Kidney (tissue), 14 donors: ENCODE results near the gene PAQR3. TPM values are rescaled to one million over a fixed set of nuclear protein-coding genes. Genes with fewer than 3 reads are reported as not detected.

Experiments
- DNase-seq, 5 donors: peaks; one replicate each; pipeline ENCODE4 v3.0.0-alpha.2; 2013 to 2020
- FAIRE-seq: peaks from 2 replicates; lab custom pipeline; 2012; peaks lifted over from hg19 to GRCh38; lab: Jason Lieb, UNC
- H3K27ac ChIP-seq, 2 donors: one replicate each; pipeline ENCODE4 v1.7.0; 2013; ENCODE audit warnings: low read depth in 2 of 2, low read length in 2 of 2, inconsistent platforms in 1 of 2
- H3K27me3 ChIP-seq: one replicate; pipeline ENCODE4 v1.7.1; 2013; ENCODE audit warnings: low read length, inconsistent platforms; ENCODE audit not compliant: control insufficient read depth, insufficient read depth
- H3K36me3 ChIP-seq, 3 donors: one replicate each; pipeline versions ENCODE4 v1.7.0 to v1.7.1; 2013; ENCODE audit warnings: low read length in 3 of 3, control low read depth in 1 of 3, inconsistent platforms in 1 of 3; ENCODE audit not compliant: insufficient read depth in 3 of 3, control insufficient read depth in 2 of 3
- H3K4me1 ChIP-seq, 3 donors: one replicate each; pipeline versions ENCODE4 v1.7.0 to v1.7.1; 2013; ENCODE audit warnings: low read length in 3 of 3, inconsistent platforms in 1 of 3, low read depth in 1 of 3; ENCODE audit not compliant: control insufficient read depth in 2 of 3, insufficient read depth in 2 of 3
- H3K4me3 ChIP-seq, 3 donors: one replicate each; pipeline versions ENCODE4 v1.7.0 to v1.8.1; 2013; ENCODE audit warnings: low read length in 3 of 3, control low read depth in 1 of 3, inconsistent platforms in 1 of 3
- H3K9ac ChIP-seq, 3 donors: one replicate each; pipeline versions ENCODE4 v1.7.0 to v1.7.1; 2013; ENCODE audit warnings: low read length in 3 of 3, control low read depth in 1 of 3, inconsistent platforms in 1 of 3
- H3K9me3 ChIP-seq, 3 donors: one replicate each; pipeline versions ENCODE4 v1.7.0 to v1.7.1; 2013; ENCODE audit warnings: low read length in 3 of 3, control low read depth in 1 of 3, inconsistent platforms in 1 of 3; ENCODE audit not compliant: control insufficient read depth in 2 of 3, insufficient read depth in 1 of 3
- CTCF ChIP-seq: IDR thresholded peaks from 3 replicates; pipeline ENCODE4 v1.5.1; 2012; ENCODE audit warnings: mild to moderate bottlenecking, moderate library complexity, borderline replicate concordance; ENCODE audit not compliant: insufficient read depth; ENCODE audit errors: extremely low read depth
- intact Hi-C: fragments of 100-400 bp; cut with DNase I; formaldehyde crosslinking; loops from one replicate; pipeline ENCODE4 v1.11.1; 2022
- polyA plus RNA-seq: library from polyadenylated mRNA; stranded (reverse); fragments of 350-450 nt; fragmentation: Illumina TruSeq; extraction: RNeasy Lipid Tissue Mini Kit (QIAGEN cat#74804); gene quantifications from one replicate; pipeline ENCODE4 v1.2.3, GENCODE V29; 2014; ENCODE audit warnings: low read depth, low replicate concordance; ENCODE audit not compliant: insufficient read depth
- total RNA-seq: library from RNA; stranded (reverse); fragmentation: NEBNext Ultra II Directional; extraction: Animal tissue kit (Norgen Biotek cat#: 25700); gene quantifications from one replicate; pipeline ENCODE4 v1.2.1, GENCODE V29; 2021
- donor health status: control.
- donor health status: control.
- donor health status: control.
- donor health status: control.
- donor health status: control.
- donor health status: DM: yes; HTN: yes; CAD: no.
- donor health status: Normal renal cell carcinoma (clear cell type).

PAQR3 gene
- total and polyA plus RNA-seq, 2 donors from 2014 or later, result 4.9 to 11.4 TPM

GRCh38 chr4:78960926-78961325, 21.7 kb upstream of the PAQR3 start:
- no peak for TF ChIP-seq CTCF
- Histone ChIP-seq H3K27ac (no peak overlapping the region), H3K9ac (no peak overlapping the region), H3K36me3 (no peaks in the 10 kb centered on the region), H3K9me3 (no peaks in the 10 kb centered on the region), H3K4me3 (no peak overlapping the region), H3K27me3 (no peaks in the 10 kb centered on the region), H3K4me1 (no peaks in the 10 kb centered on the region)
- no peak for DNase-seq
- FAIRE-seq, result no peak
- intact Hi-C loops, result no loop called here

GRCh38 chr4:78956975-78957374, 17.7 kb upstream of the PAQR3 start:
- no peak for FAIRE-seq
- Histone ChIP-seq H3K36me3 (no peaks in the 10 kb centered on the region), H3K9me3 (no peaks in the 10 kb centered on the region), H3K4me3 (no peak overlapping the region), H3K27me3 (no peaks in the 10 kb centered on the region), H3K4me1 (no peaks in the 10 kb centered on the region), H3K27ac (no peak overlapping the region), H3K9ac (no peak overlapping the region)
- TF ChIP-seq CTCF, result no peak
- intact Hi-C loops, result loop anchor here (10.0 kb wide), 1 partner anchor 1258 kb away; no protein-coding TSS in a partner anchor
- no peak for DNase-seq

GRCh38 chr4:78953769-78954666, 14.8 kb upstream of the PAQR3 start:
- no peak overlapping the region for H3K9ac ChIP-seq
- H3K27me3 ChIP-seq, result no peaks in the 10 kb centered on the region
- no peak for FAIRE-seq
- H3K27ac ChIP-seq, result no peak overlapping the region
- peak; percentile 7 for TF ChIP-seq CTCF
- no peaks in the 10 kb centered on the region for H3K9me3 ChIP-seq
- H3K4me1 ChIP-seq, result no peaks in the 10 kb centered on the region
- no peak overlapping the region for H3K4me3 ChIP-seq
- intact Hi-C loops, result loop anchor here (10.0 kb wide), 1 partner anchor 1261 kb away; no protein-coding TSS in a partner anchor
- H3K36me3 ChIP-seq, result no peaks in the 10 kb centered on the region
- DNase-seq, result peak in 3 of 5 donors; percentile 26 to 58 (median 45)
